LoVo (cell line): ENCODE results near the gene TMEM263.
"Not testable (repeated sequence)": the region's sequence is repeated elsewhere in the genome, so short reads cannot be mapped to it uniquely, and the experiment has no call there.

Experiments used
- DNase-seq: peaks from one replicate; pipeline ENCODE4 v3.0.0-alpha.2; 2016; ENCODE audit warnings: low spot score

The TMEM263 gene

DNA sequence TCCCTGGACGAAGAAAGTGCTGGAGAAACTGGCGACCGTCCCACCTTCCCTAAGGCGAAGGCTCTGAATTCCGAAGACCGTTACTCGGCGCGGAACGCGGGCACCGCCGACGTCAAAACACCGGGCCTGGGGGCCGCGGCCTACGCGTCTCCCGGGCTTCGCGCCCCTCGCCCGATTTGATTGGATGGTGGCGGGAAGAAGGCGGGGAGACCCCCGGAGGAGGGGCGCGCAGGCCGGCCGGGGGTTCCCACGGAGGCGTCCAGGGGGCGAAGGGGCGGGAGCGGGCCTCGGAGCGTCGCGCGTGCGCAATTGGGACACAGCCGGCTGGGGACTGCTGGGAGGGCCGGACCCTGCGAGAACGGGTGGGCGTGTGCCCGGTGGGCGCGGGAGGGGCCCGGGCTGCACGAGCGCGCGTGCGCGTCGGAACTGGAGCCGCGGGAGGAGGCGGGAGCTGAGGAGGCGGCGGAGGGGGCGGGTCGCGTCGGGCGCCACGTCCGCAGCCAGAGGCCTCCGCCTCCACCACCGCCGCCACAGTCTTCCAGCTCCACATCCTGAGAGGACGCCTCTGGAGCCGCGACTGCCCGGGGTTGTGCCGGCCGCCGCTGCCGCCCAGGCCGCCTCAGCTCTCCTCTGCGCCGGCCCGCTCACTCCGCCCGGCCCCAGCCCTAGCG, at the start of gene TMEM263:
Gene TMEM263, plus strand, starts transcription at position 531 of the 671 bp plus-strand sequence. CDS start 11,210 bp downstream, outside the sequence.
- DNase-seq: peak; percentile 94

DNA sequence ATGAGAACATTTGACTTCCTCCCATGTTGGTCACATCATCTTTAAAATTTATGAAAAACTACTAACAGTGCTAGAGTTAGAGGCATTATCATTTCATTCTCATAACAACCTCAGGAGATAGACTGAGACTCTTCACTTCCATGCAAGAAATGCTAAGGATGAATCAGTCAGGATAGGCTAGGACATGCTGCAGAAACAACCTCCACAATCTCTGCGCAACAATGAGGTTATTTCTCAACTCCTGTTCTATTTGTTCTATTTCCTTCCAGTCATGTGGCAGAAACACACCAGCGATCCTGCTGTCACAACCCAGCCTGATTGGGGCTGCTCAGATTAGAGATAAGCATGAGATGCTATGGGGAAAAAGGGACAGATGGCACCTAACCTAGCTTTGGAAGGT, 49.0 kb upstream of the TMEM263 start:
- no peak for DNase-seq

DNA sequence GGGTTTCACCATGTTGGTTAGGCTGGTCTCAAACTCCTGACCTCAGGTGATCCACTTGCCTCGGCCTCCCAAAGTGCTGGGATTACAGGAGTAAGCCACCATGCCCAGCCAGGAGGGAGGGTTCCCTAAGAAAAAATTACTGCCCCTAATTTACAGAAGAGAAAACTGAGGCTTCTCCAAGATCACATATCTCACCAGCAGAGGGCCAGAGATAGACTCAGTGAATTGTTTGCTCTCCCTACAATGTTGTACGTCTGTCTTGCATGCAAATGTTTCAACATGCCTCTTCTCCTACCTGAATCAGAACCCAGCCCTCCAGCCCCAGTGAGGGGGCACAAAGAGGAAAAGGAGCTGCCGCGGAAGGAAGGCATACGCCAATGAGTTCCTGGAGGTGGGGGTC, 48.3 kb upstream of the TMEM263 start:
- no peak for DNase-seq

DNA sequence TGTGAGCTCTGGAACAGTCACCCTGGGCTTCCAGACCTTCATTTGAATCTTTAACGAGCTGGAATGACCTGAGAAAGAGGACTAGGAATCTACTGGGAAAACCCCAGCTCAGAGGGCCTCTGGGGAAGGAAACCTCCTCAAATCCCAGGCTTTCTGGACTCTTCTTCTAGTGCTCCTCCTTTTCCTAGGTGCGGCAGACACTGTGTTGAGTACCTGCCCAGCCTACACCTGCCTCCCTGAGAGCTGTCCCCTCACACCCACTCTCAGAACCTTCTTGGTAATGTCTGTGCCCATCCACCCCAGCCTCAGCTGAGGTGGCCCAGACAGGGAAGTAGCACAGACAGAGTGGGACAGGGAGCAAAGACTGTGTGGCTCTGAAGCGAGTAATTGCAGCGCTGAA, 47.9 kb upstream of the TMEM263 start:
- DNase-seq: no peak

DNA sequence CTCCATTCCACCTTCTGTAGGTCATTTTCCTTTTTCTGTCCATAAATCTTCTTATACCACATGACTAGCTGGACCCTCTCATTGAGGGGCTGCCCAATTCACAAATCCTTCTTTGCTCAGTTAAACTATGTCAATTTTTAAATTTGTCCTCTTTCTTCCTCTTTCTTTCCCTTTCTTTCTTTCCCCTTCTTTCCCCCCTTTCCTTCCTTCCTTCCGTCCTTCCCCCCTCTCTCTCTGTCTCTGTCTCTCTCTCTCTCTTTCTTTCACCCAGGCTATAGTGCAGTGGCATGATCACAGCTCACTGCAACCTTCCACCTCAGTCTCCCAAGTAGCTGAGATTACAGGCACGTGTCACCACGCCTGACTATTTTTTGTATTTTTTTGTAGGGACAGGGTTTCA, 47.1 kb upstream of the TMEM263 start:
- DNase-seq: no peak

DNA sequence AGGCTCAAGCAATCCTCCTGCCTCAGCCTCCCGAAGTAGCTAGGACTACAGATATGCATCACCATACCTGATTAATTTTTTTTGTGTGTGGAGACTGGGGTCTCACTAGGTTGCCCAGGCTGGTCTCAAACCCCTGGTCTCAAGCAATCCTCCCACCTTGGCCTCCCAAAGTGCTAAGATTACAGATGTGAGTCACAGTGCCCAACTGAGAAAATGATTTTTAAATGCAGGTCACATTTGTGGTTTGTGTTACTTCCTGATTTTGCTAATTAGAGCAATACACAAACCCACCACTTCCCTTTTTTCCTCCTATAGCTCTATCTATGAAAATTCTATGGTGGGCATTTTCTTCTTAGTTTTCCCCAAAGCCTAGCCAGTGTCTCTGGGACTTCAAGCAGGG, 45.5 kb upstream of the TMEM263 start:
- no peak for DNase-seq

DNA sequence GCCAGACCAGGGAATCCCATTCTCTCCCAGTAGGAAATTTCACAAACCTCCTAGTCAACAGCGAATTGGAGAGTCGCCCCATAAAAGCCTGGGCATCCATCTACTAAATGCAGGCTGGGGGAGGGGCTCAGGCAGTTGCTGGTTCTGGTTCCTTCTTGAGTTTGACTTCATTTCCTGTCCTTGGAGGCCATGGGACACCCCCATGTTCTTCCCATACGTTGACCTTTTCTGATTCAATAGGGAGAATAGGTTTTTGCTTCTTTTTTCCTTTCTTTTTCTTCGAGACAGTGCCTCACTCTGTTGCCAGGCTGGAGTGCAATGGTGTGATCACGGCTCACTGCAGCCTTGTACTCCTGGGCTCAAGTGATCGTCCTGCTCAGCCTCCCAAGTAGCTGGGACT, 44.1 kb upstream of the TMEM263 start:
- no peak for DNase-seq

DNA sequence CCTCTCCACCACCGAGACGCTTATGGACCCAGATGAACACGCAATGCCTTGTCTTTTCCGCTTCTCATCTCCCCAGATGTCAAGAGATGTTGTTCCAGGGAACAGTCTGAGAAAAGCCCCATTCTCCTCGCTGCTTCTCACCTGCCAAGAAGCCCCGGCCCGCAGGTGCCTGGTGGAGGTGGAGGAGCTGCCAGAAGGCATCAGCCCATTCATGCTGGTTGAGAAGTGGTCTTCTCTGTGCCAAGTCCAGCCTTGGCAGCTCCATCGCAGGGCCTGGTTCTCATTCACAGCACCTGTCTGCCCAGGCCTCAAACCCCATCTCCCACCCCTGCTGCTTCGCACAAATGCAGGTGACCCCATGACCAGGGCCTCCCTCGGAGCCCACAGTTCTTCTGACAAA, 42.3 kb upstream of the TMEM263 start:
- DNase-seq: no peak

DNA sequence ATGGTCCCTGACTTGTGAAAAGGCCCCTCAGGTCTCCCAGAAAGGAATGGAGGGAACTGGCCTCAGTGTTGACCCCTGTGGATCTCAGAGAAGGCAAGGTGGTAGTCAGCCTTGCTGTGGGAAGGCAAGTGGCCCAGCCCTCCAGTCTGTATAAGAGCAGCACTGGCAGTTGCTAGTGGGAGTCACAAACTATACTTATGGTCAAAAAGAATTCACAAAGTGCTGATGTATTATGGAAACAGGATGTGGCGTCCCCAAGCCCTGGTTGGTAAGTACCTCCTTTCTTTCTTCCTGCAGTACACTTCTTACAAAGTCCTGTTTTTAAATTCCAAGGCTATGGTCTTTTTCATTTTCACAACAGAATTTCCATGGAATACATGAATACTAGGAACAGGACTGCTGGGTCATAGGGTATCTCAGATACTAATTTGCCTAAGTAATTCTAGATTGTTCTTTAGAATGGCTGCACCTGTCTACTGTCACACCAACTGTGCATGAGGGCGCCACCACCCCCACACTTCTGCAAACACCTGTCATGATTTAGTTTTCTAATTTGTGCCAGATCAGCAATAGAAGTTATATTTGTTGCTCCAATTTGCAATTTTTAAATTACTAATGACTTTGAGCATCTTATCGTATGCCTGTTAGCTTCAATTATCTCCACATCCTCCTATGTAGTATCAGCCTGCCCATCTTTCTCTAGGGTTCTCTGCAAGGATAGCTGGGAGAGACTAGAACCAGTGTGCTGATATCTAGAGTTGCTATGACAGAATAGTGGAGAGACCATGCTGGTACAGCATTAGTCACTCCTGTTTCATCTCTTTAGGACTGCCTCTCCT, 40.7 kb upstream of the TMEM263 start:
- DNase-seq: no peak

DNA sequence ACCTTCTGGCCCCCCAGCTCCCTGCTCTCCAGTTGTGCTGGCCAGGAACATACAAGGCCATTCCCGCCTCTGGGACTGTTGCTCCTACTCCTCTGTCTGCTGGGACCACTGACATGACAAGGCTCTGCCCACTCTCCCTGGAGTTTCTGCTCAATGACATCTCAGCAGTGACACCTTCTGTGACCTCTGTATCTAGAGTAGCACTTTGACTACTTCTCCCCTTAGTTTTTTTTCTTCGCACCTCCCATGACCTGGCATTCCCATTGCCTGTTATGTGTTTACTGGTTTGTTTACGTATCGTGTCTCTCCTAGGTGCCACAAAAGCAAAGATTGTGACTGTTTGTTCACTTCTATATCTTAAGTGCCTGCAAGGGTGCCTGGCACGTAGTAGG, 40.1 kb upstream of the TMEM263 start:
- DNase-seq: no peak

DNA sequence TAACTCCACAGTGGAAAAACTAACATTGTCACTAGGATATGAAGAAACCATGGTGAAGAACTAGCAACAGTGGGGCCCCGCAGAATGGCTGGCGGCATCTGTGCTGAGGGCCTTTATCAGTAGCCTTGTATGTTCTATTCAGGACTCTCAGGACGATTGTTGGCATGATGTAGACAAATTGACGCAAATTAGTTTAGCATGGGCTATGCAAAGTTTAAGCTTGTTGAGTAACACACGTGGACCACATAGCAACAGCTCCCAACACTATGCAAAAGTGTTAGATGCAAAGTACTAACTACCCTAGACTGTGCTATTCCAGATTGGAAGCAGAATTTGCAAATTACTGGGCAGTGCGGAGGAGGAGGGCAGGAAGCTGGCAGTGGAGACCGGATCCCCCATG, 38.2 kb upstream of the TMEM263 start:
- no peak for DNase-seq

DNA sequence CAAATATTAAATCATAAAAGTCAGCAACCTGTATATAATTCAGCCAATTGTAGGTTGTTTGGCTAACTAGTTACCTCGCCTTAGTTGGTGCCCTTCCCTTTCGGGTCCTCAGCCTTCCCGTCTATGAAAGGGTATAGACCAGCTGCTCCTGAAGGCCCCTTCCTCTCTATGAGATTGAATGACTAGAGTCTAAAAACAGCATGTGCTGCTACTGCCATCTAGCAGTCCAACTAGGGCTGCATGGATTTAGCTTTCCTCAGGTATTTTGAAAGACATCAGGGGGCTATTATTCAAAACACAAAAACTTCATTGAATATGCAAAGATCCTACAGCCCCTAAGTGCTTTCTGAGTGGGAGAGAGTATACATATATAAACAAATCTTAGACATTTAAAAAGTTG, 37.0 kb upstream of the TMEM263 start:
- peak; percentile 12 for DNase-seq

DNA sequence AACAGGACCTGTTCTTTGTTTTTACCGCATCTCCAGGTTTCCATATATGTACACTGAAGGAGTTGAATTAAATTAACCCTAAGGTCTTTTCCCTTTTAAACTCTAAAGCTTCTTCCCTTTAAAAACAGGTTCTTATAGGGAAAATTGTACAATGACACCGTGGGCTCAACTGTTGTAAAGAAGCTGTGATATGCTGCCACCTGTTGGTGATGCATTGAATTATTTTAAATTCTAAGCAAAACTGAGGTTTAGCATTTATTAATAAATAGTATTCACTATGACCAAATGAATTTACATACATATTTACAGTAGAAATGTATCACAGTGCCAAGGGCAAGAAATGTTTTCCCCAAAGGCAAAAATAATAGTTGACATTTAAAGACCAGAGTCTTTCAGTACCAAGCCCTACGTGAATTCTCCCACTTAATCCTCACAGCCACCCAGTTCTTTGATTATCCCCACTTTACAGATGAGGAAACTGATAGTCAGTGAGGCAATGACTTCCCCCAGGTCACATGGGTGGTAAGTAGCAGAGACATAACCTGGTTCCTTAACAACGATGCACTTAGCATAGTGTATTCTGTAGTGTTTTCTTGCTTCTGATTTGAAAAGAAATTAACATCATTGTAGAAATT, 35.7 kb upstream of the TMEM263 start:
- peak; percentile 63 for DNase-seq

DNA sequence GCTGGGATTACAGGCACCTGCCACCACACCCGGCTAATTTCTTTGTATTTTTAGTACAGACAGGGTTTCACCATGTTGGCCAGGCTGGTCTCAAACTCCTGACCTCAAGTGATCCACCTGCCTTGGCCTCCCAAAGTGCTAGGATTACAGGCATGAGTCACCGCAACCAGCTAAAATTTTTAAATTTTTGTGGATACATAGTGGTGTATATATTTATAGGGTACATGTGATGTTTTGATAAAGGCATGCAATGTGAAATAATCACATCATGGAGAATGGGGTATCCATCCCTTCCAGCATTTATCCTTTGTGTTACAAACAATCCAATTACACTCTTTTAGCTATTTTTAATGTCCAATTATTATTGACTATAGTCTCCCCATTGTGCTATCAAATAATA, 33.7 kb upstream of the TMEM263 start:
- DNase-seq: not testable (repeated sequence)

DNA sequence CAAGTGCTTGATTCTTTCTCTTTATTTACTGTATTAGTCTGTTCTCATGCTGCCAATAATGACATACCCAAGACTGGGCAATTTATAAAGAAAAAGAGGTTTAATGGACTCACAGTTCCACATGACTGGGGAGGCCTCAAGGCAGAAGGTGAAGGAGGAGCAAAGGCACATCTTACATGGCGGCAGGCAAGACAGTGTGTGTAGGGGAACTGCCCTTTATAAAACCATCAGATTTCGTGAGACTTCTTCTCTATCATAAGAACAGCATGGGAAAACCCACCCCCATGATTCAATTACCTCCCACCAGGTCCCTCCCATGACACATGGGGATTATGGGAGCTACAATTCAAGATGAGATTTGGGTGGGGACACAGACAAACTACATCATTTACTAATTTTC, 32.1 kb upstream of the TMEM263 start:
- not testable (repeated sequence) for DNase-seq

DNA sequence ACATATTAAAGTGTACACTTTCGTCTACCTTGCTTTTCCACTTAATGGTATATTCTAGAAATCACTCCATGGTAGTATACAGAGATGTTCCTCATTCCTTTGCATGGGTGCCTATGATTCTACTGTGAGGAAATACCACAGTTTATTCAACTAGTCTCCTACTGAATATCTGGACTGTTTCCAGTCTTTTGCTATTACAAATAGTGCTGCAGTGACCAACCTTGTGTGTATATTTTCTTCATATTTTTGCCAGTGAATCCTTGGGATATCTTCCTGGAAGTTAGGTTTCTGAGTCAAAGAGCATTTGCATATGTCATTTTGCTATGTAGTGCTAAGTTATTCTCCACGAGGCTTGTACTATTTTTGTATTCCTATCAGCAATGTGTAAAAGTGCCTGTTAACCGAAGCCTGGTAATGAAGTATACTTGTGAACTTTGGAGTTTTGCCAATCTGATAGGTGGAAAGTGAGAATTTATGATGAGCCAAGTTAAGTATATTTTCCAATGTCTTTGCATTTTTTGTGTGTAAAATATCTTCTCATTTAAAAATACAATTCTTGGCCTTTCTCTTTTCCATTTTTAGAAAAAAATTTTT, 31.3 kb upstream of the TMEM263 start:
- DNase-seq: no peak

DNA sequence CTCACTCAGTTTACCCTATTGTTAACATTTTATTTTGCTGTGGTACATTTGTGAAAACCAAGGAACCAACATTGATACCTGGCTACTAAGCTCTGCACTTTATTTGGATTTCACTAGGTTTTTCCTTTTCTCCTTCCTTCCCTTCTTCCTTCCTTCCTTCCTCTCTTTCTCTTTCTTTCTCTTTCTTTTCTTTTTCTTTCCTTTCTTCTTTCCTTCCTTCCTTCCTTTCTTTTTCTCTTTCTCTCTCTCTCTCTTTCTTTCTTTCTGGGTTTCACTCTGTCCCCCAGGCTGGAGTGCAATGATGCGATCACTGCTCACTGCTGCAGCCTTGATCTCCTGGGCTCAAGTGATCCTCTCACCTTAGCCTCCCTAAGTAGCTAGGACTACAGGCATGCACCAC, 29.1 kb upstream of the TMEM263 start:
- no peak for DNase-seq

DNA sequence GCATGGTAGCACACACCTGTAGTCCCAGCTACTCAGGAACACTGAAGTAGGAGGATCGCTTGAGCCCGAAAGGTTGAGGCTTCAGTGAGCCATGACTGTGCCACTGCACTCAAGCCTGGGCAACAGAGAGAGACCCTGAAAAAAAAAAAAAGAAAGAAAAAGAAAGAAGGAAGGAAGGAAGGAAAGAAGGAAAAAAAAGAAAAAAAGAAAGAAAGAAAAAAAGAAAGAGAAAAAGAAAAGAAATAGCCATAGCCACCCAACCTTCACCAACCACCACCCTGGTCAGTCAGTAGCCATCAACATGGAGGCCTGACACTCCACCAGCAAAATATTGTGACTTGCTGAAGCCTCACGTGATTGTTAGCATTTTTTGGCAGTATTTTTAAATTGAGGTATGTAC, 21.4 kb upstream of the TMEM263 start:
- DNase-seq: no peak

DNA sequence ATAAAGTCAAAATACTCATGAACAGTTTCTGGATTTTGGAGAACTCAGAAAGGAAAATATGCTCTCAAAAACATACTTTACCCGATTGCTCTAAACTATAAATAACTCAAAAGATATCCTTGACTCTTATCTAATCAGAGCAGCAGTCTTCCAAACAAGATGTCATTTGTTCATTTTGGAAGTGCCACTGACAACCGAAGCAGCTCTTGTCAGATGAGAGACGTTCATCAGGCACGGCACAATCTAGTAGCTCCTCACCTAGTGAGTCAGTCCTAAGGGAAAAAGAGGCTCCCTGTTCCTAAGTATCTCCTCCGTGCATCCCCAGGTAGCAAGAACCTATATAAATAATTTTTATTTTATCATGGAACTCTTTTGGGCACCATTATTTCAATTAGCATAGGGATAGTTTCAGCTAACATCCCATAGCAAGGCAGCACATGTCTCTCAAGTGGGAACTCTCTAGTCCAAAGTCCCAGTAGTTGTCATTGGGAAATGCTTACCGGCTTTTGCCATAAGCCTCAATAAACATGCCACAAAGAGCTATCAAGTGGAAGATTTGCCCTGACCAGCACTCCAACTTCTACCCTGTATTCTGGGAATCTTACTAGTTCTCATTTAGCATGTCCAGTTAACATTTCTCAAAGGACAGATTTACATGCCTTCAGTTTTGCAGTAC, 14.1 kb upstream of the TMEM263 start:
- no peak for DNase-seq

DNA sequence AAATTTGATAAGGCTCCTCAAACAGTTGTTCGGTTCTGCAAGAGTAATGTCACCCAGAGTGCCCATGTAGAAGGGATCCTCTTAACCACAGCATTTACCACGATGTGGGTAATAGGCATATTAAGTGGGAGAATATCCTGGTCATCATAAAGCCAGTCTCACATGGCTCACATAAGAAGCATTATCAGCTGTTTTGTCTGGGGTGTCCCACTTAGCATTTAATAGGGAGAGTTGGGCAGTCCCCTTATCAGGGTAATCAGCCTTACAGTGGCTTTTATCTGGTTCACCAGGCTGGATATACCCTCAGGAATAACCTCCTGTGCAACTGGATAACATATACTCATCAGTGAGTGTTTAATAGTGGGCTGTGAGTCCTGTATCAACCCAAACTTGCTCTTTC, 12.9 kb upstream of the TMEM263 start:
- no peak for DNase-seq

DNA sequence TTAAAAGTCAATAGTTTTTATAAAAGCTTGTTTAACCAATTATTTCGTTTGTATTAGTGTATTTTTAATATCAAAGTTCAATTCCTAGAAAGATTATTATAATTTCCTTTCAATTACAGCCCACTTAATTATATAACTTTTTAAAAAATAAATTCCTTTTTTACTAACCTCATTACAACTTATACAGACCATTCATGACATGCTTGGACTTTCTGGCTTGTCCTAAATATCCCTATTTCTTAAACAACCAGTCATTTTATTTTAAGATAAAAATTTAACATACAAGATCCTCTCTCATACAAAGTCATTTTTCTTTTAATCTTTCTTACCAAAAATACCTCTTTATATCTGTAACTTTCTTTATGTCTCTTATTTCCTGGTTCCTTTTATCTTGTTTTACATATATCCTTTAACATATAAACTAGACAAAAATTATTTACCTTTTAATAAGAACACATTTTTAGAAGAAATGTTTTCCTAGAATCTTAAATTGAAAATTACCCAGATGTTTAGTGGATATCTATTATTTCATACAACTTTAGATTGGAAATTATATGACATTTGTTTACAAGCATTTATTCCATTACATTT, 10.4 kb upstream of the TMEM263 start:
- no peak for DNase-seq

DNA sequence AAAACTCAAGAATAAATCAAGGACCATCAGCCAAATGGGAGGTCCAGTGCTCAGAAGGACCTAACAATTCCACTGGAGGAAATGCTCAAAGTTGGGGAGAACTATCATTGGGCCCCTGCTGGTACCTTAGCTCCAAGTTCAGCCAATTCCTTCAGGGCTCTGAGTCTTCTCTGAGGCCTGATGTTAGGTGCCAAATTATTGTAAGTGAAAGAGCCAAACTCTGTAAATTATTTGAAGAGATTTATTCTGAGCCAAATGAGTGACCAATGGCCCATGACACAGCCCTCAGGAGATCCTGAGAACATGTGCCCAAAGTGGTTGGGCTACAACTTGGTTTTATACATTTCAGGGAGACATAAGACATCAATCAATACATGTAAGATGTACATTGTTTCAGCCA, 8.2 kb upstream of the TMEM263 start:
- no peak for DNase-seq
